OCI-LY7 (cell line): Measurements from ENCODE around the gene INA. TPM values are rescaled to one million over a fixed set of nuclear protein-coding genes. Genes with fewer than 3 reads are reported as not detected.
A peak's percentile ranks its signal among the peaks of the same experiment; 100 is the strongest.

Source experiments
- BruUV-seq: library from RNA; stranded (reverse); fragments of 400-500 nt; replicated peaks from 2 replicates; lab custom pipeline; 2021; lab: Mats Ljungman, UMichigan
- CTCF ChIA-PET: fragments of 300-600 bp; sonication (Branson Sonifier 250); formaldehyde crosslinking; loops from one replicate; lab custom pipeline; 2022; ENCODE audit warnings: antibody characterized with exemption; ENCODE audit not compliant: unreplicated experiment; lab: Charles Lee
- POLR2A ChIA-PET: fragments of 300-600 bp; sonication (Branson Sonifier 250); formaldehyde crosslinking; loops from one replicate; lab custom pipeline; 2022; ENCODE audit warnings: antibody characterized with exemption; lab: Charles Lee
- DNase-seq: peaks from one replicate; pipeline ENCODE4 v3.0.0-alpha.2; 2015; ENCODE audit warnings: low spot score
- H2AFZ ChIP-seq: fragments of 200-600 bp; sonication (generic), shearing (Covaris generic); 2 replicates; pipeline ENCODE4 v1.6.1; 2014; ENCODE audit warnings: mild to moderate bottlenecking, antibody characterized with exemption, low read length, moderate library complexity
- H3K27ac ChIP-seq: fragments of 200-600 bp; sonication (generic); 2 replicates; pipeline ENCODE4 v1.5.1; 2014; ENCODE audit warnings: mixed run types, low read depth, mild to moderate bottlenecking, moderate library complexity, low read length, inconsistent platforms; ENCODE audit not compliant: poor library complexity, severe bottlenecking
- H3K36me3 ChIP-seq: fragments of 200-600 bp; sonication (generic); 2 replicates; pipeline ENCODE4 v1.6.1; 2014; ENCODE audit warnings: mild to moderate bottlenecking, antibody characterized with exemption, low read length, moderate library complexity, mixed read lengths; ENCODE audit not compliant: insufficient read depth
- H3K4me1 ChIP-seq: fragments of 200-600 bp; sonication (generic); 2 replicates; pipeline ENCODE4 v1.5.1; 2014; ENCODE audit warnings: mild to moderate bottlenecking, low read length; ENCODE audit not compliant: insufficient read depth, poor library complexity, severe bottlenecking
- H3K4me2 ChIP-seq: fragments of 200-600 bp; sonication (generic); 2 replicates; pipeline ENCODE4 v1.6.1; 2014; ENCODE audit warnings: mild to moderate bottlenecking, low read length
- H3K4me3 ChIP-seq: fragments of 200-600 bp; sonication (generic); 2 replicates; pipeline ENCODE4 v1.5.1; 2014; ENCODE audit warnings: mild to moderate bottlenecking, low read depth, low read length; ENCODE audit not compliant: poor library complexity, severe bottlenecking
- H3K79me2 ChIP-seq: fragments of 200-600 bp; sonication (generic); 2 replicates; pipeline ENCODE4 v1.6.1; 2016; ENCODE audit warnings: low read depth, mild to moderate bottlenecking, low read length, moderate library complexity, mixed read lengths; ENCODE audit not compliant: insufficient read depth
- H3K9me2 ChIP-seq: fragments of 200-600 bp; sonication (generic); 2 replicates; pipeline ENCODE4 v1.6.1; 2016; ENCODE audit warnings: mild to moderate bottlenecking, low read length, mixed read lengths; ENCODE audit not compliant: insufficient read depth
- H3K9me3 ChIP-seq: fragments of 200-600 bp; sonication (generic); 2 replicates; pipeline ENCODE4 v1.6.1; 2014; ENCODE audit warnings: mild to moderate bottlenecking, mixed run types, low read length, mixed read lengths
- H4K20me1 ChIP-seq: fragments of 200-600 bp; sonication (generic); 2 replicates; pipeline ENCODE4 v1.6.1; 2014; ENCODE audit warnings: mild to moderate bottlenecking, antibody characterized with exemption, low read length, moderate library complexity, mixed read lengths; ENCODE audit not compliant: insufficient read depth
- CTCF ChIP-seq: fragments of 200-600 bp; sonication (generic); conservative IDR thresholded peaks from 2 replicates; pipeline ENCODE4 v1.5.1; 2014; ENCODE audit warnings: mild to moderate bottlenecking, antibody characterized with exemption, low read length, moderate library complexity, mixed read lengths
- EZH2phosphoT487 ChIP-seq: fragments of 200-600 bp; sonication (generic); IDR thresholded peaks from 2 replicates; pipeline ENCODE4 v1.6.1; 2018; ENCODE audit warnings: low read depth, borderline replicate concordance, mild to moderate bottlenecking, mixed run types, antibody characterized with exemption, low read length, moderate library complexity, mixed read lengths
- intact Hi-C: fragments of 100-400 bp; cut with micrococcal nuclease; formaldehyde crosslinking; loops from one replicate; pipeline ENCODE4 v1.10.0; 2022; ENCODE audit not compliant: unreplicated experiment
- total RNA-seq, 2 experiments: library from RNA; depleted of rRNA in 1 of 2; stranded (reverse); fragments of >200 nt in 1 of 2; shearing (Covaris generic) in 1 of 2; gene quantifications; 2 replicates each; pipeline ENCODE4 v1.2.3, GENCODE V29; 2014 to 2022

INA gene
- total RNA-seq, 2 experiments from 2014 or later, result not detected

- Histone ChIP-seq H3K4me2 (no peak overlapping the region), H3K9me2 (no peaks in the 10 kb centered on the region), H3K4me3 (no peak overlapping the region), H3K9me3 (no peaks in the 10 kb centered on the region), H3K79me2 (no peaks in the 10 kb centered on the region), H2AFZ (no peak overlapping the region), H3K36me3 (peaks cover 91% of the 10 kb centered on the region), H3K27ac (no peak overlapping the region), H3K4me1 (no peaks in the 10 kb centered on the region), H4K20me1 (no peaks in the 10 kb centered on the region)
- CTCF ChIA-PET, result no interaction called here
- no peak for DNase-seq
- intact Hi-C loops, result no loop called here
- no TSS peak for BruUV-seq
- POLR2A ChIA-PET, result interaction anchor here (0.6 kb wide), 1 partner anchor 51 kb away, joined by 3 read pairs; no protein-coding TSS in a partner anchor
- TF ChIP-seq CTCF, result no peak
- no peak for TF ChIP-seq EZH2phosphoT487
Observed at GRCh38 chr10:103316087-103316486, 39.1 kb downstream of the INA start.

GRCh38 chr10:103327906-103328305, 51.0 kb downstream of the INA start:
- CTCF ChIA-PET, result no interaction called here
- no TSS peak for BruUV-seq
- no peak overlapping the region for H3K4me3 ChIP-seq
- no peak for TF ChIP-seq EZH2phosphoT487
- no peak for TF ChIP-seq CTCF
- no peaks in the 10 kb centered on the region for H3K79me2 ChIP-seq
- H2AFZ ChIP-seq, result no peak overlapping the region
- H4K20me1 ChIP-seq, result no peaks in the 10 kb centered on the region
- H3K27ac ChIP-seq, result no peak overlapping the region
- H3K4me2 ChIP-seq, result no peak overlapping the region
- H3K4me1 ChIP-seq, result no peaks in the 10 kb centered on the region
- POLR2A ChIA-PET, result interaction anchor here (0.6 kb wide), 1 partner anchor 36 kb away, joined by 3 read pairs; no protein-coding TSS in a partner anchor
- no peaks in the 10 kb centered on the region for H3K9me2 ChIP-seq
- no peaks in the 10 kb centered on the region for H3K9me3 ChIP-seq
- H3K36me3 ChIP-seq, result peaks cover 87% of the 10 kb centered on the region
- intact Hi-C loops, result no loop called here
- no peak for DNase-seq

- Histone ChIP-seq H3K9me3 (no peaks in the 10 kb centered on the region), H3K9me2 (no peaks in the 10 kb centered on the region), H3K27ac (no peak overlapping the region), H3K4me3 (no peak overlapping the region), H3K4me2 (no peak overlapping the region), H4K20me1 (no peaks in the 10 kb centered on the region), H3K79me2 (peaks cover 6% of the 10 kb centered on the region; the same call in 1 of the 2 replicates), H3K36me3 (peaks cover 79% of the 10 kb centered on the region), H2AFZ (no peak overlapping the region), H3K4me1 (no peaks in the 10 kb centered on the region)
- TF ChIP-seq CTCF, result peak; percentile 94
- no peak for TF ChIP-seq EZH2phosphoT487
- ChIA-PET CTCF (interaction anchor here (0.9 kb wide), 1 partner anchor 142 kb away, joined by 3 read pairs; no protein-coding TSS in a partner anchor), POLR2A (interaction anchor here (0.6 to 1.5 kb wide), 5 partner anchors 16 to 668 kb away, joined by 3 to 6 read pairs (median 3); partner anchors contain the start of gene PCGF6)
- no TSS peak for BruUV-seq
- DNase-seq, result peak; percentile 50
- intact Hi-C loops, result loop anchor here (5.0 kb wide), 1 partner anchor 417 kb away; the partner anchor contains the start of gene CNNM2
Observed at GRCh38 chr10:103333934-103334520, 57.1 kb downstream of the INA start.
